ENCODE results near the gene STAB2. TPM values are rescaled to one million over a fixed set of nuclear protein-coding genes. Genes with fewer than 3 reads are reported as not detected.

STAB2 gene
- total and polyA plus RNA-seq, 8 donors = under 0.01 to 4.0 (median 0.95) TPM; not detected in 4

GRCh38 chr12:103779410-103780092, 192.5 kb downstream of the STAB2 start:
- Histone ChIP-seq H3K4me3 (no peak overlapping the region), H3K27me3 (no peaks in the 10 kb centered on the region), H3K27ac (no peak overlapping the region), H3K4me1 (peaks cover 0 to 6% (median 0%) of the 10 kb centered on the region in 4 donors), H3K36me3 (peaks cover 11 to 83% (median 57%) of the 10 kb centered on the region in 4 donors), H3K9me3 (no peaks in the 10 kb centered on the region)
- TF ChIP-seq EP300 (IDR thresholded peaks at IDR 0.05) (no peak), POLR2A (IDR thresholded peaks at IDR 0.05) (no peak), CTCF (IDR thresholded peaks at IDR 0.05) (no peak), POLR2AphosphoS5 (IDR thresholded peaks at IDR 0.05) (no peak)
- no peak for DNase-seq
- intact Hi-C loops (cut with DNase I; ENCODE audit: low total_unique reads) = loop anchor here (10.0 kb wide), 1 partner anchor 85 kb away; no protein-coding TSS in a partner anchor
- 75 to 83% (median 80%) methylated on average over 7 of the region's 7 CpGs for WGBS, 5 donors

- Histone ChIP-seq H3K9me3 (no peaks in the 10 kb centered on the region), H3K27me3 (no peaks in the 10 kb centered on the region), H3K36me3 (peaks cover 16 to 88% (median 62%) of the 10 kb centered on the region in 4 donors), H3K4me3 (no peak overlapping the region), H3K27ac (no peak overlapping the region), H3K4me1 (peaks cover 0 to 11% (median 0%) of the 10 kb centered on the region in 4 donors)
- 92 to 98% (median 96%) methylated on average over 4 of the region's 4 CpGs for WGBS, 5 donors
- TF ChIP-seq CTCF (IDR thresholded peaks at IDR 0.05) = no peak
- no peak for TF ChIP-seq EP300 (IDR thresholded peaks at IDR 0.05)
- TF ChIP-seq POLR2AphosphoS5 (IDR thresholded peaks at IDR 0.05) = no peak
- TF ChIP-seq POLR2A (IDR thresholded peaks at IDR 0.05) = no peak
- DNase-seq = no peak
- intact Hi-C loops (cut with DNase I; ENCODE audit: low total_unique reads) = no loop called here
Observed at GRCh38 chr12:103780093-103780440, 193.0 kb downstream of the STAB2 start.

GRCh38 chr12:103780992-103781391, 193.9 kb downstream of the STAB2 start:
- Histone ChIP-seq H3K36me3 (peaks cover 17 to 89% (median 64%) of the 10 kb centered on the region in 4 donors), H3K9me3 (no peaks in the 10 kb centered on the region), H3K4me3 (no peak overlapping the region), H3K27me3 (no peaks in the 10 kb centered on the region), H3K27ac (no peak overlapping the region), H3K4me1 (peaks cover 0 to 11% (median 0%) of the 10 kb centered on the region in 4 donors)
- 94 to 99% (median 97%) methylated on average over 3 of the region's 3 CpGs for WGBS, 5 donors
- no peak for TF ChIP-seq POLR2A (IDR thresholded peaks at IDR 0.05)
- no peak for TF ChIP-seq CTCF (IDR thresholded peaks at IDR 0.05)
- TF ChIP-seq POLR2AphosphoS5 (IDR thresholded peaks at IDR 0.05) = no peak
- TF ChIP-seq EP300 (IDR thresholded peaks at IDR 0.05) = no peak
- intact Hi-C loops (cut with DNase I; ENCODE audit: low total_unique reads) = no loop called here
- no peak for DNase-seq

GRCh38 chr12:103782399-103782798, 195.3 kb downstream of the STAB2 start:
- Histone ChIP-seq H3K27me3 (no peaks in the 10 kb centered on the region), H3K27ac (no peak overlapping the region), H3K9me3 (no peaks in the 10 kb centered on the region), H3K4me3 (no peak overlapping the region), H3K36me3 (peaks cover 16 to 79% (median 57%) of the 10 kb centered on the region in 4 donors), H3K4me1 (peaks cover 0 to 11% (median 0%) of the 10 kb centered on the region in 4 donors)
- 94 to 99% (median 96%) methylated on average over 3 of the region's 3 CpGs for WGBS, 5 donors
- no peak for DNase-seq
- intact Hi-C loops (cut with DNase I; ENCODE audit: low total_unique reads) = no loop called here
- TF ChIP-seq CTCF (IDR thresholded peaks at IDR 0.05) (no peak), POLR2AphosphoS5 (IDR thresholded peaks at IDR 0.05) (no peak), POLR2A (IDR thresholded peaks at IDR 0.05) (no peak), EP300 (IDR thresholded peaks at IDR 0.05) (no peak)
